Neural progenitor cell (in vitro differentiated cells): ENCODE results near the gene LPCAT3. TPM values are rescaled to one million over a fixed set of nuclear protein-coding genes. Genes with fewer than 3 reads are reported as not detected.
"Not testable (repeated sequence)": the region's sequence is repeated elsewhere in the genome, so short reads cannot be mapped to it uniquely, and the experiment has no call there.

Source experiments
- DNase-seq: peaks from one replicate; pipeline ENCODE4 v3.0.0-alpha.2; 2016; ENCODE audit warnings: low spot score
- H2AFZ ChIP-seq: fragments of 200-600 bp; sonication (generic); replicated peaks from 2 replicates; pipeline ENCODE4 v1.6.1; 2016; ENCODE audit warnings: antibody characterized with exemption
- H3F3A ChIP-seq: fragments of 200-600 bp; sonication (generic); 2 replicates; pipeline ENCODE4 v1.6.1; 2016; ENCODE audit warnings: antibody characterized with exemption, low read depth
- H3K27ac ChIP-seq: fragments of 200-600 bp; sonication (generic); 2 replicates; pipeline ENCODE4 v1.5.1; 2016; ENCODE audit warnings: mild to moderate bottlenecking
- H3K27me3 ChIP-seq: fragments of 200-600 bp; sonication (generic); 2 replicates; pipeline ENCODE4 v1.6.1; 2016; ENCODE audit warnings: mild to moderate bottlenecking, moderate library complexity
- H3K36me3 ChIP-seq: fragments of 200-600 bp; sonication (generic); 2 replicates; pipeline ENCODE4 v1.5.1; 2016
- H3K4me1 ChIP-seq: fragments of 200-600 bp; sonication (generic); 2 replicates; pipeline ENCODE4 v1.6.1; 2016; ENCODE audit warnings: mixed run types
- H3K4me2 ChIP-seq: fragments of 200-600 bp; sonication (generic); 2 replicates; pipeline ENCODE4 v1.6.1; 2016
- H3K4me3 ChIP-seq: fragments of 200-600 bp; sonication (generic); 2 replicates; pipeline ENCODE4 v1.5.1; 2016
- H3K79me2 ChIP-seq: fragments of 200-600 bp; sonication (generic); 2 replicates; pipeline ENCODE4 v1.6.1; 2016; ENCODE audit warnings: low read depth
- H3K9ac ChIP-seq: fragments of 200-600 bp; sonication (generic); 2 replicates; pipeline ENCODE4 v1.6.1; 2016
- H3K9me3 ChIP-seq: fragments of 200-600 bp; sonication (generic); 2 replicates; pipeline ENCODE4 v1.5.1; 2016; ENCODE audit warnings: low read depth
- H4K20me1 ChIP-seq: fragments of 200-600 bp; sonication (generic); 2 replicates; pipeline ENCODE4 v1.6.1; 2016; ENCODE audit warnings: low read depth
- H3K27ac Mint-ChIP-seq: 3 replicates; pipeline ENCODE4 v1.8.0; 2021; ENCODE audit warnings: mixed read lengths
- H3K27me3 Mint-ChIP-seq: 2 replicates; pipeline ENCODE4 v1.8.0; 2022; ENCODE audit warnings: low read depth, mild to moderate bottlenecking, inconsistent platforms, moderate library complexity, mixed read lengths; ENCODE audit not compliant: insufficient read depth
- H3K36me3 Mint-ChIP-seq: 3 replicates; pipeline ENCODE4 v1.8.0; 2021; ENCODE audit warnings: mixed read lengths
- H3K4me1 Mint-ChIP-seq: 3 replicates; pipeline ENCODE4 v1.8.0; 2021; ENCODE audit warnings: mixed read lengths
- H3K4me3 Mint-ChIP-seq: 3 replicates; pipeline ENCODE4 v1.8.0; 2021; ENCODE audit warnings: mild to moderate bottlenecking, moderate library complexity, mixed read lengths
- H3K9me3 Mint-ChIP-seq: 3 replicates; pipeline ENCODE4 v1.8.0; 2020; ENCODE audit warnings: mixed read lengths
- CTCF ChIP-seq: fragments of 200-600 bp; sonication (generic); IDR thresholded peaks from 2 replicates; pipeline ENCODE4 v1.5.1; 2017; ENCODE audit warnings: antibody characterized with exemption, mild to moderate bottlenecking
- EZH2 ChIP-seq: fragments of 200-600 bp; sonication (generic); IDR thresholded peaks from 2 replicates; pipeline ENCODE4 v1.6.1; 2017; ENCODE audit warnings: antibody characterized with exemption, mild to moderate bottlenecking, moderate library complexity
- EZH2phosphoT487 ChIP-seq: fragments of 200-600 bp; sonication (generic); IDR thresholded peaks from 2 replicates; pipeline ENCODE4 v1.6.1; 2017; ENCODE audit warnings: antibody characterized with exemption
- total RNA-seq: library from RNA; depleted of rRNA; stranded (reverse); fragments of >200 nt; gene quantifications from 2 replicates; pipeline ENCODE4 v1.2.3, GENCODE V29; 2015; ENCODE audit warnings: low replicate concordance

The LPCAT3 gene
- total RNA-seq, 1 donor from 2014 or later = 18.1 TPM

GRCh38 chr12:7042842-7043241 is 24.6 kb upstream of the LPCAT3 start:
- Mint-ChIP-seq H3K27me3 (peaks cover 2% of the 10 kb centered on the region), H3K36me3 (no peaks in the 10 kb centered on the region), H3K27ac (no peak overlapping the region), H3K4me1 (peaks cover 7% of the 10 kb centered on the region), H3K9me3 (peaks cover 3% of the 10 kb centered on the region), H3K4me3 (no peak overlapping the region)
- peak; percentile 35 for DNase-seq
- no peak overlapping the region for H3K27ac ChIP-seq
- no peaks in the 10 kb centered on the region for H3F3A ChIP-seq
- no peak overlapping the region for H2AFZ ChIP-seq
- no peaks in the 10 kb centered on the region for H3K36me3 ChIP-seq
- H3K4me2 ChIP-seq = no peak overlapping the region
- H3K27me3 ChIP-seq = no peaks in the 10 kb centered on the region
- H3K79me2 ChIP-seq = no peaks in the 10 kb centered on the region
- H3K4me1 ChIP-seq = no peaks in the 10 kb centered on the region
- H3K9me3 ChIP-seq = no peaks in the 10 kb centered on the region
- no peaks in the 10 kb centered on the region for H4K20me1 ChIP-seq
- H3K4me3 ChIP-seq = no peak overlapping the region
- TF ChIP-seq CTCF = peak; percentile 55
- no peak for TF ChIP-seq EZH2
- H3K9ac ChIP-seq = no peak overlapping the region

- Mint-ChIP-seq H3K9me3 (peaks cover 3% of the 10 kb centered on the region), H3K36me3 (no peaks in the 10 kb centered on the region), H3K4me1 (peaks cover 7% of the 10 kb centered on the region), H3K4me3 (no peak overlapping the region), H3K27me3 (peaks cover 7% of the 10 kb centered on the region), H3K27ac (no peak overlapping the region)
- no peak overlapping the region for H3K4me2 ChIP-seq
- no peak overlapping the region for H3K27ac ChIP-seq
- H3F3A ChIP-seq = no peaks in the 10 kb centered on the region
- H3K79me2 ChIP-seq = no peaks in the 10 kb centered on the region
- TF ChIP-seq EZH2phosphoT487 (no peak), EZH2 (no peak)
- H3K4me3 ChIP-seq = no peak overlapping the region
- no peak for DNase-seq
- no peaks in the 10 kb centered on the region for H3K36me3 ChIP-seq
- H4K20me1 ChIP-seq = no peaks in the 10 kb centered on the region
- H3K9ac ChIP-seq = no peak overlapping the region
- no peak overlapping the region for H2AFZ ChIP-seq
- H3K9me3 ChIP-seq = no peaks in the 10 kb centered on the region
- H3K27me3 ChIP-seq = no peaks in the 10 kb centered on the region
- no peaks in the 10 kb centered on the region for H3K4me1 ChIP-seq
These were observed 21.1 kb upstream of the LPCAT3 start for GRCh38 chr12:7039403-7039802.

- H3K9me3 ChIP-seq = no peaks in the 10 kb centered on the region
- H3K27ac ChIP-seq = no peak overlapping the region
- Mint-ChIP-seq H3K27me3 (peaks cover 13% of the 10 kb centered on the region), H3K36me3 (no peaks in the 10 kb centered on the region), H3K4me1 (peaks cover 7% of the 10 kb centered on the region), H3K27ac (peak overlapping the region; percentile 88), H3K4me3 (no peak overlapping the region), H3K9me3 (peaks cover 3% of the 10 kb centered on the region)
- DNase-seq = no peak
- no peaks in the 10 kb centered on the region for H3K27me3 ChIP-seq
- no peak overlapping the region for H3K4me2 ChIP-seq
- no peak overlapping the region for H3K4me3 ChIP-seq
- no peak for TF ChIP-seq EZH2
- no peak for TF ChIP-seq CTCF
- TF ChIP-seq EZH2phosphoT487 = no peak
- H2AFZ ChIP-seq = no peak overlapping the region
- H3K36me3 ChIP-seq = no peaks in the 10 kb centered on the region
- no peaks in the 10 kb centered on the region for H3K4me1 ChIP-seq
- H3K79me2 ChIP-seq = no peaks in the 10 kb centered on the region
- no peaks in the 10 kb centered on the region for H3F3A ChIP-seq
- H3K9ac ChIP-seq = no peak overlapping the region
- no peaks in the 10 kb centered on the region for H4K20me1 ChIP-seq
These were observed 20.3 kb upstream of the LPCAT3 start for GRCh38 chr12:7038591-7038990.

GRCh38 chr12:7037411-7037810 is 19.1 kb upstream of the LPCAT3 start:
- H3K4me3 ChIP-seq, H3K27ac Mint-ChIP-seq, H4K20me1 ChIP-seq, H3K9me3 ChIP-seq, H3K9ac ChIP-seq, H2AFZ ChIP-seq, H3K36me3 ChIP-seq, H3K4me3 Mint-ChIP-seq, H3K27ac ChIP-seq, H3K9me3 Mint-ChIP-seq, H3K4me2 ChIP-seq, H3F3A ChIP-seq, H3K27me3 ChIP-seq, DNase-seq, H3K36me3 Mint-ChIP-seq, H3K4me1 Mint-ChIP-seq, H3K4me1 ChIP-seq, H3K79me2 ChIP-seq: not testable (repeated sequence)
- H3K27me3 Mint-ChIP-seq = peaks cover 13% of the 10 kb centered on the region
